Smooth muscle cell (in vitro differentiated cells): ENCODE data around the gene UPF2. TPM values are rescaled to one million over a fixed set of nuclear protein-coding genes. Genes with fewer than 3 reads are reported as not detected.

Source experiments
- DNase-seq: peaks from one replicate; lab custom pipeline; 2025; ENCODE audit not compliant: unreplicated experiment; lab: John Stamatoyannopoulos, UW
- H2AFZ ChIP-seq: fragments of 200-600 bp; sonication (generic); 2 replicates; pipeline ENCODE4 v1.6.0; 2016; ENCODE audit warnings: antibody characterized with exemption, low read depth, mild to moderate bottlenecking
- H3F3A ChIP-seq: fragments of 200-600 bp; sonication (generic); 2 replicates; pipeline ENCODE4 v1.6.0; 2017; ENCODE audit warnings: antibody characterized with exemption, low read depth
- H3K27ac ChIP-seq: fragments of 200-600 bp; sonication (generic); 2 replicates; pipeline ENCODE4 v1.5.1; 2016; ENCODE audit warnings: low read depth, mild to moderate bottlenecking
- H3K27me3 ChIP-seq: fragments of 200-600 bp; sonication (generic); 2 replicates; pipeline ENCODE4 v1.6.1; 2016; ENCODE audit warnings: low read depth, mild to moderate bottlenecking
- H3K36me3 ChIP-seq: fragments of 200-600 bp; sonication (generic); 2 replicates; pipeline ENCODE4 v1.5.1; 2016; ENCODE audit warnings: low read depth
- H3K4me1 ChIP-seq: fragments of 200-600 bp; sonication (generic); 2 replicates; pipeline ENCODE4 v1.5.1; 2016; ENCODE audit warnings: low read depth
- H3K4me2 ChIP-seq: fragments of 200-600 bp; sonication (generic); 2 replicates; pipeline ENCODE4 v1.6.0; 2016; ENCODE audit warnings: mild to moderate bottlenecking
- H3K4me3 ChIP-seq: fragments of 200-600 bp; sonication (generic); 2 replicates; pipeline ENCODE4 v1.5.1; 2016; ENCODE audit warnings: mild to moderate bottlenecking
- H3K79me2 ChIP-seq: fragments of 200-600 bp; sonication (generic); 2 replicates; pipeline ENCODE4 v1.6.0; 2016; ENCODE audit warnings: low read depth, mild to moderate bottlenecking
- H3K9ac ChIP-seq: fragments of 200-600 bp; sonication (generic); 2 replicates; pipeline ENCODE4 v1.6.0; 2016; ENCODE audit warnings: low read depth
- H3K9me3 ChIP-seq: fragments of 200-600 bp; sonication (generic); replicated peaks from 2 replicates; pipeline ENCODE4 v1.5.1; 2016; ENCODE audit warnings: low read depth
- H4K20me1 ChIP-seq: fragments of 200-600 bp; sonication (generic); 2 replicates; pipeline ENCODE4 v1.6.0; 2016; ENCODE audit warnings: low read depth
- WGBS: methylation state at CpG from one replicate; pipeline ENCODE4 v1.1.7; 2016; ENCODE audit warnings: low lambda C conversion rate; 5-methylcytosine and 5-hydroxymethylcytosine counted together
- polyA plus RNA-seq: library from polyadenylated mRNA; unstranded; fragments of >200 nt; fragmentation: Nextera tagmentation; extraction: Ambion mirVana; gene quantifications from 2 replicates; pipeline ENCODE4 v1.2.1, GENCODE V29; 2016
- total RNA-seq: library from RNA; depleted of rRNA; stranded (reverse); fragments of >200 nt; gene quantifications from 2 replicates; pipeline ENCODE4 v1.2.3, GENCODE V29; 2014
- TF ChIP-seq, protein P1 (sequence below): fragments of 200-600 bp; sonication (generic); IDR thresholded peaks from 2 replicates; pipeline ENCODE4 v1.5.1; 2017; ENCODE audit warnings: borderline replicate concordance, mild to moderate bottlenecking, antibody characterized with exemption; ENCODE audit not compliant: insufficient read depth, poor library complexity, severe bottlenecking

UPF2 gene
- total and polyA plus RNA-seq, 2 experiments from 2014 or later, result 9.1 to 13.4 TPM

- Histone ChIP-seq H3K79me2 (no peaks in the 10 kb centered on the region), H4K20me1 (no peaks in the 10 kb centered on the region), H3K4me2 (no peak overlapping the region), H3K36me3 (no peaks in the 10 kb centered on the region), H2AFZ (no peak overlapping the region), H3K9me3 (no peaks in the 10 kb centered on the region), H3K4me3 (no peak overlapping the region), H3K27ac (no peak overlapping the region), H3K9ac (no peak overlapping the region), H3K4me1 (peaks cover 6% of the 10 kb centered on the region), H3K27me3 (no peaks in the 10 kb centered on the region), H3F3A (no peaks in the 10 kb centered on the region)
- 92% methylated on average over 5 of the region's 5 CpGs for WGBS
- DNase-seq, result no peak
- TF ChIP-seq, protein P1, sequence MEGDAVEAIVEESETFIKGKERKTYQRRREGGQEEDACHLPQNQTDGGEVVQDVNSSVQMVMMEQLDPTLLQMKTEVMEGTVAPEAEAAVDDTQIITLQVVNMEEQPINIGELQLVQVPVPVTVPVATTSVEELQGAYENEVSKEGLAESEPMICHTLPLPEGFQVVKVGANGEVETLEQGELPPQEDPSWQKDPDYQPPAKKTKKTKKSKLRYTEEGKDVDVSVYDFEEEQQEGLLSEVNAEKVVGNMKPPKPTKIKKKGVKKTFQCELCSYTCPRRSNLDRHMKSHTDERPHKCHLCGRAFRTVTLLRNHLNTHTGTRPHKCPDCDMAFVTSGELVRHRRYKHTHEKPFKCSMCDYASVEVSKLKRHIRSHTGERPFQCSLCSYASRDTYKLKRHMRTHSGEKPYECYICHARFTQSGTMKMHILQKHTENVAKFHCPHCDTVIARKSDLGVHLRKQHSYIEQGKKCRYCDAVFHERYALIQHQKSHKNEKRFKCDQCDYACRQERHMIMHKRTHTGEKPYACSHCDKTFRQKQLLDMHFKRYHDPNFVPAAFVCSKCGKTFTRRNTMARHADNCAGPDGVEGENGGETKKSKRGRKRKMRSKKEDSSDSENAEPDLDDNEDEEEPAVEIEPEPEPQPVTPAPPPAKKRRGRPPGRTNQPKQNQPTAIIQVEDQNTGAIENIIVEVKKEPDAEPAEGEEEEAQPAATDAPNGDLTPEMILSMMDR, result no peak
These were observed 147.0 kb downstream of the UPF2 start for GRCh38 chr10:11895598-11895997.

- H3K9ac ChIP-seq, result no peak overlapping the region
- H3K79me2 ChIP-seq, result no peaks in the 10 kb centered on the region
- TF ChIP-seq, protein P1, result no peak
- no peak overlapping the region for H2AFZ ChIP-seq
- H4K20me1 ChIP-seq, result no peaks in the 10 kb centered on the region
- H3K27ac ChIP-seq, result no peak overlapping the region
- no peaks in the 10 kb centered on the region for H3K9me3 ChIP-seq
- peaks cover 6% of the 10 kb centered on the region for H3K4me1 ChIP-seq
- H3K27me3 ChIP-seq, result no peaks in the 10 kb centered on the region
- H3K4me3 ChIP-seq, result no peak overlapping the region
- WGBS, result 97% methylated on average over 11 of the region's 11 CpGs
- H3F3A ChIP-seq, result no peaks in the 10 kb centered on the region
- no peak overlapping the region for H3K4me2 ChIP-seq
- no peaks in the 10 kb centered on the region for H3K36me3 ChIP-seq
- DNase-seq, result no peak
These were observed 147.5 kb downstream of the UPF2 start for GRCh38 chr10:11895108-11895466.

- no peak for DNase-seq
- Histone ChIP-seq H3K9me3 (no peaks in the 10 kb centered on the region), H3K79me2 (no peaks in the 10 kb centered on the region), H2AFZ (no peak overlapping the region), H4K20me1 (no peaks in the 10 kb centered on the region), H3K4me3 (no peak overlapping the region), H3K27ac (no peak overlapping the region), H3K9ac (no peak overlapping the region), H3F3A (no peaks in the 10 kb centered on the region), H3K4me2 (no peak overlapping the region), H3K4me1 (peaks cover 6% of the 10 kb centered on the region), H3K27me3 (no peaks in the 10 kb centered on the region), H3K36me3 (no peaks in the 10 kb centered on the region)
- WGBS, result 98% methylated on average over 26 of the region's 47 CpGs
- TF ChIP-seq, protein P1, result no peak
These were observed 148.1 kb downstream of the UPF2 start for GRCh38 chr10:11894381-11895107.

GRCh38 chr10:11893749-11894278 is 148.8 kb downstream of the UPF2 start:
- Histone ChIP-seq H3K27ac (no peak overlapping the region), H3K79me2 (no peaks in the 10 kb centered on the region), H3K9me3 (no peaks in the 10 kb centered on the region), H3F3A (no peaks in the 10 kb centered on the region), H4K20me1 (no peaks in the 10 kb centered on the region), H3K36me3 (no peaks in the 10 kb centered on the region), H3K4me1 (peaks cover 6% of the 10 kb centered on the region), H3K4me3 (no peak overlapping the region), H3K27me3 (no peaks in the 10 kb centered on the region), H3K9ac (no peak overlapping the region), H3K4me2 (no peak overlapping the region), H2AFZ (no peak overlapping the region)
- TF ChIP-seq, protein P1, result no peak
- 60% methylated on average over 22 of the region's 22 CpGs for WGBS
- no peak for DNase-seq
